SU-DHL-6 (cell line): Measurements from ENCODE around the gene LONRF3.
A peak's percentile ranks its signal among the peaks of the same experiment; 100 is the strongest.

Experiments
- EZH2phosphoT487 ChIP-seq: fragments of 200-600 bp; sonication (generic), shearing (Covaris generic); conservative IDR thresholded peaks from 2 replicates; pipeline ENCODE4 v1.6.1; 2018; ENCODE audit warnings: mild to moderate bottlenecking, antibody characterized with exemption, low read length, moderate library complexity, mixed read lengths
- TF ChIP-seq, protein P1 (sequence below): fragments of 200-600 bp; sonication (generic); IDR thresholded peaks from one replicate; pipeline ENCODE4 v1.5.1; 2017; ENCODE audit warnings: antibody characterized with exemption, mild to moderate bottlenecking, low read length, moderate library complexity; ENCODE audit not compliant: insufficient read depth, poor library complexity, severe bottlenecking

DNA sequence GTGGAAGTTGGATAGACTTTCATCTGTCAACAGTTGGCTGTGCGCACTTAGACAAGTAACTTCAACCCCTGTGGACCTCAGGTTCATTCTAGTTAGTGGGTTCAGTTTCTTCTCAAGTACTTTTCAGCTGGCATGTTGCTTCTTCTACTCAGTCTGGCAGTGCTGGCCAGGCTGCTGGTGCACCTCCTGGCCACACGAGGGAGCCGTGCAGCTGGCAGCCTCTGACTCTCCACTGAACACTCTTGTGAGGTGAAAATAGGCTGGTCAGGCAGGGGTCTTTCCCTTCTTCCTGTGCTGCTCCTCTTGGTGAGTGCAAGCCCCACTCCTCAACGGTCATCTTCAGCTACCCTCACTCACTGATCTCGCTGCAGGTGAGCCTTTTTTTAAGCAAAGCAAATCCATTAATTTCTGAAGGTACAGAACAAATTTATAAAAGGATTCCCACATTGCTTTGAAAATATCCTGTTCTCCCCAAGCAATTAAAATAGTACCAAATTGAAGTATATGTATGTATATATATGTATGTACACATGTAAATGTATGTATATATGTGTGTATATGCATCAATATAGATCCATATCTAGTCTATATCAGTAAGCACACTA is 30.6 kb downstream of the LONRF3 start:
- TF ChIP-seq, protein P1, sequence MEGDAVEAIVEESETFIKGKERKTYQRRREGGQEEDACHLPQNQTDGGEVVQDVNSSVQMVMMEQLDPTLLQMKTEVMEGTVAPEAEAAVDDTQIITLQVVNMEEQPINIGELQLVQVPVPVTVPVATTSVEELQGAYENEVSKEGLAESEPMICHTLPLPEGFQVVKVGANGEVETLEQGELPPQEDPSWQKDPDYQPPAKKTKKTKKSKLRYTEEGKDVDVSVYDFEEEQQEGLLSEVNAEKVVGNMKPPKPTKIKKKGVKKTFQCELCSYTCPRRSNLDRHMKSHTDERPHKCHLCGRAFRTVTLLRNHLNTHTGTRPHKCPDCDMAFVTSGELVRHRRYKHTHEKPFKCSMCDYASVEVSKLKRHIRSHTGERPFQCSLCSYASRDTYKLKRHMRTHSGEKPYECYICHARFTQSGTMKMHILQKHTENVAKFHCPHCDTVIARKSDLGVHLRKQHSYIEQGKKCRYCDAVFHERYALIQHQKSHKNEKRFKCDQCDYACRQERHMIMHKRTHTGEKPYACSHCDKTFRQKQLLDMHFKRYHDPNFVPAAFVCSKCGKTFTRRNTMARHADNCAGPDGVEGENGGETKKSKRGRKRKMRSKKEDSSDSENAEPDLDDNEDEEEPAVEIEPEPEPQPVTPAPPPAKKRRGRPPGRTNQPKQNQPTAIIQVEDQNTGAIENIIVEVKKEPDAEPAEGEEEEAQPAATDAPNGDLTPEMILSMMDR: peak; percentile 54
- TF ChIP-seq EZH2phosphoT487: no peak
